ENCODE results near the gene HOATZ. TPM values are rescaled to one million over a fixed set of nuclear protein-coding genes. Genes with fewer than 3 reads are reported as not detected.

Gene HOATZ
- total RNA-seq: not detected

DNA sequence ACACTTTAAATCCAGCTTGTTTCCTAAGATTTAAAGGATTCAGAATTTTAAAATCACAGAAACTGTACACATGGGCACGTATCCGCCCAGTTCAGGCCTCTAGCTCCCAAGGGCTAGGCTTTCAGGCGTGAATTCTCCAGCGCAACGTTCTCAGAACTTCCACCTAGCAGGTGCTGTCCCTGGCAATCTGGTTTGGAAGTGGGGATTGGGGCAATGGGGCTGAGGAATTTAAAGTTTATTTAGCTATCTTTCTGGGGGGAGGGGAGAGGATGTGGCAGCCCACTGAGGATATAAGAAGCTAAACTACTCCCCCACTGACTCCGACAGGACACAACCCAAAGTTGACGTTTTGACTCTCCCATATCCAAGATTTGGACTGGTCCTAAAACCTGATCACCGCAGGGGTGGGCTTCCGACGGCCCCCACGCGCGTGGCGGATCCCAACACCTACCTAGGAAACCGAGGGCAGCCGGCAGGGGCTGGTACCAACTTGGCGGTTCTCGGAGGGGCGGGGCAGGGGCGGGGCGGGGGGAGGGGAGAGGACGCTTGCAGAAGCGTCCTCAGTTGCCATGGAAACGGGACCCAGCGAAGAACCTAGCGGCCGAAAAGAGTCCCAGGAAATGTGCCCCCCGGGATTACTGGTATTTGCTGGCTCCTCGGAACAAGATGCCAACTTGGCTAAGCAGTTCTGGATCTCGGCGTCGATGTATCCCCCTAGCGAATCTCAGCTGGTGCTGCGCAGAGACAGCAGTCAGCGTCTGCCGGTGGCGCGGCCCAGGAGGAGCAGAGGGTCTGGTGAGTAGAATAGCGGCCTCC is at the start of gene HOATZ:
HOATZ (plus strand) TSS at position 563 of the 816 bp plus-strand sequence; CDS start at position 570, 7 bp downstream.
- H3K27ac Mint-ChIP-seq: no peak within 1 kb of the TSS
- POLR2A ChIA-PET: no interaction called here

DNA sequence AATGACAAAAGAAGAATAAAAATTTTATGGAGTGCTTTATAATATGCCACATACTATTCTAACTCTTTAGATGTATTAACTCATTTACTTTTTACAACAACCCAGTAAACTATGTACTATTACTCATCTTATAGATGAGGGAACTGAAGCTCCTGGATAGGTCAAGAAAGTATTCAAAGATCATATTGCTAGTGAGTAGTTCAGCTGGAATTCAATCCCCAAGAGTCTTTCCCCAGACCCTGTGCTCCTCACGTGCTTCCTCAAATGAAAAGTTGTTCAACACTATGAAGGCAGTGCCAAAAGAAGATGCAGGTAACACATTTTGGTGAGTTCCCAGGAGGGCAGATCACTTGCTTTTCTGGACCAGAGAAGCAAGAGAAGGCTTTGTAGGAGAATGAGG is 49.2 kb upstream of the HOATZ start:
- H3K36me3 Mint-ChIP-seq: no peaks in the 10 kb centered on the region
- ChIA-PET POLR2A (no interaction called here), CTCF (interaction anchor here (1.8 kb wide), 1 partner anchor 19 kb away, joined by 4 read pairs; no protein-coding TSS in a partner anchor)
- H3K9me3 Mint-ChIP-seq: no peaks in the 10 kb centered on the region
- no peaks in the 10 kb centered on the region for H3K4me1 Mint-ChIP-seq (ENCODE audit: low read depth)
- no peak overlapping the region for H3K27ac Mint-ChIP-seq
- H3K27me3 Mint-ChIP-seq: peaks cover 13% of the 10 kb centered on the region
- no peak overlapping the region for H3K4me3 Mint-ChIP-seq
- intact Hi-C loops (cut with micrococcal nuclease): no loop called here
- DNase-seq: no peak

More for the DNA sequence above, at the start of gene HOATZ:
- Mint-ChIP-seq H3K36me3 (no peaks in the 10 kb centered on the region), H3K27me3 (peaks cover 37% of the 10 kb centered on the region), H3K4me1 (ENCODE audit: low read depth) (peaks cover 10% of the 10 kb centered on the region), H3K9me3 (no peaks in the 10 kb centered on the region), H3K4me3 (no peak within 1 kb of the TSS)
- CTCF ChIA-PET: interaction anchor here (1.1 to 2.2 kb wide), 2 partner anchors 17 to 67 kb away, joined by 3 to 4 read pairs; no protein-coding TSS in a partner anchor
- intact Hi-C loops (cut with micrococcal nuclease): no loop called here
- DNase-seq: no peak

DNA sequence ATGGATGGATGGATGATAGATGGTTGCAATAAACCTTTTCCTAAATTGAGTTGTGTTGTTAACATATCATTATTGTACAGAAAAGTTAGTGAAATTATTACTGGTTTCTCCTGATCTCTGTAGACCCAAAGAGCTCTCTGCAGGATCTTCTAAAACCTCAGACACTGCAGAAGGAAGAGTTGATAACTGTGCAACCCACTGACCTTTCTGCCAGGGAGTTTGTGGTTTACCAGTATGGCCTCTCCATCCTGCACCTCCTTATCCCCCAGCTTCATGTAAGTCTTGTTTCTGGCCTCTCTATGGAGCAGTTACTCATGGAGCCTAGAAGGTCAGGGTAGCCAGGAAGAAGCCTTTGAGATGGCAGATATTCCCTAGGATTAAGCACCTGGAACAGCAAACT is 48.0 kb upstream of the HOATZ start:
- POLR2A ChIA-PET: no interaction called here
- Mint-ChIP-seq H3K4me3 (no peak overlapping the region), H3K36me3 (no peaks in the 10 kb centered on the region), H3K4me1 (ENCODE audit: low read depth) (no peaks in the 10 kb centered on the region), H3K27ac (no peak overlapping the region), H3K27me3 (peaks cover 6% of the 10 kb centered on the region), H3K9me3 (no peaks in the 10 kb centered on the region)
- intact Hi-C loops (cut with micrococcal nuclease): no loop called here
- CTCF ChIA-PET: no interaction called here
- DNase-seq: no peak

DNA sequence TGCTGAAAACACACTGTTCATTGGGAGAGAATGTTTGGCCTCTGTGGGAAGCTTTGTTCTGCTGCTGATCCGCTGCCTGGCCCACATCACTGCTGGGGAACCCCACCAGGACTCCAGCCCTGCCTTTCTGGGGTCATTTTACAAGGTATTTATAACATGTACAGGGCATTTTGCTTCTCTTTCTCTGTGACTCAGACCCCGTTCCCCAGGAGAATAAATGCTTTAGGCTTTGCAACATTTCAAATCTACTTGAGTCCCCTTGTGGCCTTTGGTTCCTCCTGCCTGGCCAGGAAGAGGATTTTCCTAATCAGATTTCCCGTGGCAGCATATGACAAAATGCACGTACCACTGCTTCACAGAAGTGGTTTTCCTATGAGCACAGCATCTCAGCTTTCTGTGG is 45.4 kb upstream of the HOATZ start:
- Mint-ChIP-seq H3K36me3 (no peaks in the 10 kb centered on the region), H3K27me3 (peaks cover 7% of the 10 kb centered on the region), H3K9me3 (no peaks in the 10 kb centered on the region), H3K27ac (no peak overlapping the region), H3K4me3 (no peak overlapping the region), H3K4me1 (ENCODE audit: low read depth) (no peaks in the 10 kb centered on the region)
- CTCF ChIA-PET: no interaction called here
- no peak for DNase-seq
- intact Hi-C loops (cut with micrococcal nuclease): no loop called here
- POLR2A ChIA-PET: no interaction called here

DNA sequence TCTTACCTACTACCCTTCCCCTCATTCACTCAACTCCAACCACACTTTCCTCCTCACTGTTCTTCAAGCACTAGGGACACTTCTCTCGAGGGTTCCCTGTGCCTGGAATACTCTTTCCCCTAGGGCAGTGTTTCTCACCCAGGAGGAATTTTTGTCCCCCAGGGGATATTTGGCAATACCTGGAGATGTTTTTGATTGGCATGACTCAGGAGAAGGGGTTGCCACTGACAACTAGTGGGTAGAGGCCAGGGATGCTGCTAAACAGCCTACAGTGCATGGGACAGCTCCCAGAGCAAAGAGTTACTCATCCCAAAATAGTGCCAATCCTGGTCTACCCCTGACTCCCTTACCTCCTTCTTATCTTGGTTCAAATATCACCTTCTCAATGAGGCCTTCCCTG is 42.4 kb upstream of the HOATZ start:
- no peak overlapping the region for H3K27ac Mint-ChIP-seq
- intact Hi-C loops (cut with micrococcal nuclease): no loop called here
- H3K4me3 Mint-ChIP-seq: no peak overlapping the region
- H3K36me3 Mint-ChIP-seq: no peaks in the 10 kb centered on the region
- no peak for DNase-seq
- no peaks in the 10 kb centered on the region for H3K9me3 Mint-ChIP-seq
- ChIA-PET POLR2A (no interaction called here), CTCF (no interaction called here)
- peaks cover 14% of the 10 kb centered on the region for H3K27me3 Mint-ChIP-seq
- H3K4me1 Mint-ChIP-seq (ENCODE audit: low read depth): no peaks in the 10 kb centered on the region

DNA sequence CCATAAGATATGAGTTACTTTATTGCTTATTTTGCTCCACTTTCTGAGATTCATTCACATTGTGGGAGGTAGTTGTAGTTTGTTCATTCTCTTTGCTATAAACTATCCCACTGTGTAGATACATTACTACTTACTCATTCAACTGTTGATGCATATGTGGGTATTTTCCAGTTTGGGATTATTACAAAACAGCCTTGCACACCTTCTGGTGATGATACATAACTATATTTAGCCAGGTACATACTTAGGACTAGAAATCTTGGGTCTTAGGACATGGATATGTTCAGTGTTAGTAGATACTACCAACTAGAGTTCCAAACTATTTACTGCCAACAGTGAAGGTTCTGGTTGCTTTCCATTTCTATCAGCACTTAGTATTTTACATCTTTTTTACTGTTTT is 40.1 kb upstream of the HOATZ start:
- intact Hi-C loops (cut with micrococcal nuclease): no loop called here
- CTCF ChIA-PET: interaction anchor here (1.9 kb wide), 1 partner anchor 20 kb away, joined by 7 read pairs; no protein-coding TSS in a partner anchor
- Mint-ChIP-seq H3K27me3 (peaks cover 16% of the 10 kb centered on the region), H3K4me3 (no peak overlapping the region), H3K27ac (no peak overlapping the region), H3K9me3 (no peaks in the 10 kb centered on the region), H3K4me1 (ENCODE audit: low read depth) (no peaks in the 10 kb centered on the region), H3K36me3 (no peaks in the 10 kb centered on the region)
- POLR2A ChIA-PET: no interaction called here
- DNase-seq: no peak

DNA sequence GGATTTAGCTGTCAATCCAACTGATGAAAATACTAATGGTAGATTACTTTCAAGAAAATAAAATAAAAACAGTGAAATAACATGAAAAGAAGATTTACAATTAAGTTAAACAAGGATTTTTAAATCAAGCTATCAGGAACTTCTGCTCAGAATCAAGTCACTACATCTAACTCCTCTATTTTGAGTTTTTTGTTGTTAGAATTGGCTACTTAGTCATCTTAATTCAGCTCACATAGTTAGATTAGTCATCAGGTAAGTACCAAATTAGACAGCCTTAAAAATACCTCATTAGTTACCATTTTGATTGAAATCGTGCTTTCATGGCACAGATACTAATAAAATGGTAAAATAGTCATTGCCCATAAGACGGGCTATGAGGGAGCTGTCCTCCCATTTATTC is 38.2 kb upstream of the HOATZ start:
- Mint-ChIP-seq H3K4me3 (no peak overlapping the region), H3K9me3 (no peaks in the 10 kb centered on the region), H3K36me3 (no peaks in the 10 kb centered on the region), H3K27ac (no peak overlapping the region), H3K4me1 (ENCODE audit: low read depth) (no peaks in the 10 kb centered on the region), H3K27me3 (peaks cover 24% of the 10 kb centered on the region)
- DNase-seq: no peak
- intact Hi-C loops (cut with micrococcal nuclease): no loop called here
- ChIA-PET POLR2A (no interaction called here), CTCF (no interaction called here)

DNA sequence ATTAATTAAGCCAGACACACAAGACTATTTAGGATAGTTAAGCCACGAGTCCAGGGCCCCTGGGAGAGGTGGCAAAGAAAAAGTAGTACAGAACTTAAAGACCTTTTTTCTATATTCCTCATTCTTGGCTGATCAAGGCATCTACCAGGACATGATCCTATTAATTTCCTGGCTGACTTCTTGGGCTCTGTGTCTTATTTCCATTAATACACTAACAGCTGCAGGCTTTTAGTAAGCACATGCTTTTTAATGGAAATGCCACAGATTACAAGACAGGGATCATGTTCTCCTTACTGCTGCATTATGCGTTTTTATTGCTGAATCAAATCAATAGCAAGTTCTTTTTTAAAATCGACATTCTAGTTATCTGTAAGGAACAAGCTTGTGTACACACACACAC is 37.6 kb upstream of the HOATZ start:
- DNase-seq: no peak
- ChIA-PET CTCF (interaction anchor here (1.5 kb wide), 1 partner anchor 48 kb away, joined by 4 read pairs; no protein-coding TSS in a partner anchor), POLR2A (no interaction called here)
- Mint-ChIP-seq H3K4me1 (ENCODE audit: low read depth) (no peaks in the 10 kb centered on the region), H3K4me3 (no peak overlapping the region), H3K27me3 (peaks cover 24% of the 10 kb centered on the region), H3K36me3 (no peaks in the 10 kb centered on the region), H3K27ac (no peak overlapping the region), H3K9me3 (no peaks in the 10 kb centered on the region)
- intact Hi-C loops (cut with micrococcal nuclease): no loop called here

DNA sequence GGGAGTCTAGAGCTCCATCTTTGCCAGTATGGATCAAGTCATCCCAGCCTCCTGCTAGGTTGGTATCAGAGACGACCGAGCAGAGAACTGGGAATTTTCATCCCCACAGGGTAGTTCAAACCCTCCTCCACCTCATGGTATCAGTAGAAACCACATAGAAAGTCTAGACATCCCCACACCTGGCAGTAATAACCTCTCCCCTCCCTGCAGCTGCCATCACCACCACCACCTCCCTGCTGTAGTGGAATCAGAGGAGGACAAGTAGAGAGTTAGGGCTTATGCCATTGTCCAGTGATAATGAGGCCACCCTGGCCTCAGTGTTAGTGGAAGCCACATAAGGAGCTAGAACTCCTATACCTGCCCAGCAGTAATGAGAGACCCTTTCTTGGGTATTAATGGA is 36.7 kb upstream of the HOATZ start:
- CTCF ChIA-PET: interaction anchor here (1.5 kb wide), 2 partner anchors 23 to 49 kb away, joined by 3 to 4 read pairs; no protein-coding TSS in a partner anchor
- H3K9me3 Mint-ChIP-seq: peaks cover 7% of the 10 kb centered on the region
- H3K27ac Mint-ChIP-seq: no peak overlapping the region
- H3K4me1 Mint-ChIP-seq (ENCODE audit: low read depth): no peaks in the 10 kb centered on the region
- no peak for DNase-seq
- intact Hi-C loops (cut with micrococcal nuclease): no loop called here
- H3K36me3 Mint-ChIP-seq: no peaks in the 10 kb centered on the region
- POLR2A ChIA-PET: no interaction called here
- H3K4me3 Mint-ChIP-seq: no peak overlapping the region
- peaks cover 25% of the 10 kb centered on the region for H3K27me3 Mint-ChIP-seq

DNA sequence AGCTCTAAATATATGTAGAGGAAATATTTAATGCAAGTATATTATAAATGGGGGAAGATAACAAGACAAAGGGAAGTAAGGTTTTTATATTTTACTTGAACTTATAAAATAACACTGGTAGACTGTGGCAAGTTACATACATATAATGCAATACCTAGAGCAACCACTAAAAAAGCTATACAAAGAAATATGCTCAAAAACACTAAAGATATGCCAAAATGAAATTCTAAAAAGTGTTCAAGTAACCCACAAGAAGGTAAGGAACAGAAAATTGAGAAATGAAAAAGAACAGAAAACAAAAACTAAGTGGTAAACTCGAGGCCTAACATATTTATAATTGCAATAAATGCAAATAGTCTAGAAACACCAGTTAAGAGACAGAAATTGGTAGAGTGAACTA is 34.9 kb upstream of the HOATZ start:
- ChIA-PET CTCF (interaction anchor here (1.5 kb wide), 2 partner anchors 25 to 33 kb away, joined by 3 to 7 read pairs; no protein-coding TSS in a partner anchor), POLR2A (no interaction called here)
- Mint-ChIP-seq H3K27ac (no peak overlapping the region), H3K9me3 (peaks cover 19% of the 10 kb centered on the region), H3K4me1 (ENCODE audit: low read depth) (no peaks in the 10 kb centered on the region), H3K27me3 (peaks cover 32% of the 10 kb centered on the region), H3K36me3 (no peaks in the 10 kb centered on the region), H3K4me3 (no peak overlapping the region)
- DNase-seq: no peak
- intact Hi-C loops (cut with micrococcal nuclease): no loop called here

DNA sequence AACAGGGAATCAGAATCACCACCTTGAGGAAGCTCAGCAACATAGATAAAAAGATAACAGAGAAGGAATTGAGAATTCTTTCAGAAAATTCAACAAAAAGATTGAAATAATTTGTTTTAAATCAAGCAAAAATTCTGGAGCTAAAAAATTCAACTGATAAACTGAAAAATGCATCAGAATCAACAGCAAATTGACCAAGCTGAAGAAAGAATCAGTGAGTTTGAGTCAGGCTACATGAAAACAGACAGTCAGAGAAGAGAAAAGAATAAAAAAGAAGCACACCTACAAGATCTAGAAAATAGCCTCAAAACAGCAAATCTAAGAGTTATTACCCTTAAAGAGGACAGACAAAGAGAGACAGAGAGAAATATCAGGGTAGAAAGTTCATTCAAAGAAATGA is 31.1 kb upstream of the HOATZ start:
- no peak for DNase-seq
- CTCF ChIA-PET: no interaction called here
- POLR2A ChIA-PET: no interaction called here
- Mint-ChIP-seq H3K27ac (no peak overlapping the region), H3K4me1 (ENCODE audit: low read depth) (no peaks in the 10 kb centered on the region), H3K36me3 (no peaks in the 10 kb centered on the region), H3K9me3 (peaks cover 28% of the 10 kb centered on the region), H3K4me3 (no peak overlapping the region), H3K27me3 (peaks cover 28% of the 10 kb centered on the region)
- intact Hi-C loops (cut with micrococcal nuclease): no loop called here

DNA sequence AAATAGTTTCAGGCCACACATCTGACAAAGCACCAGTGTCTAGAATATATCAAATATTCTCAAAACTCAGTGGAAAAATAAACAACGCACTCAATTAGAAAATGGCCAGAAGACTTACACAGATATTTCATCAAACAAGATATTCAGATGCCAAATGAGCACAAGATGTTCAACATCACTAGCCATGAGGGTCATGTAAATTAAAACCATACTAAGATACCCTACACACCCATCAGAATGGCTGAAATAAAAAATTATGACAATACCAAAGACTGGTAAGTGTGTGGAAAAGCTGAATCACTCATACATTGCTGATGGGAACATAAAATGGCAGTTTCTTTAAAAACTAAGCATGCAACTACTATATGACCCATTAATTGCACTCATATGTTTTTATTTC is 24.1 kb upstream of the HOATZ start:
- H3K27ac Mint-ChIP-seq: no peak overlapping the region
- peaks cover 26% of the 10 kb centered on the region for H3K27me3 Mint-ChIP-seq
- H3K9me3 Mint-ChIP-seq: peaks cover 9% of the 10 kb centered on the region
- no peak overlapping the region for H3K4me3 Mint-ChIP-seq
- DNase-seq: no peak
- H3K4me1 Mint-ChIP-seq (ENCODE audit: low read depth): no peaks in the 10 kb centered on the region
- ChIA-PET CTCF (no interaction called here), POLR2A (no interaction called here)
- intact Hi-C loops (cut with micrococcal nuclease): no loop called here
- H3K36me3 Mint-ChIP-seq: no peaks in the 10 kb centered on the region

DNA sequence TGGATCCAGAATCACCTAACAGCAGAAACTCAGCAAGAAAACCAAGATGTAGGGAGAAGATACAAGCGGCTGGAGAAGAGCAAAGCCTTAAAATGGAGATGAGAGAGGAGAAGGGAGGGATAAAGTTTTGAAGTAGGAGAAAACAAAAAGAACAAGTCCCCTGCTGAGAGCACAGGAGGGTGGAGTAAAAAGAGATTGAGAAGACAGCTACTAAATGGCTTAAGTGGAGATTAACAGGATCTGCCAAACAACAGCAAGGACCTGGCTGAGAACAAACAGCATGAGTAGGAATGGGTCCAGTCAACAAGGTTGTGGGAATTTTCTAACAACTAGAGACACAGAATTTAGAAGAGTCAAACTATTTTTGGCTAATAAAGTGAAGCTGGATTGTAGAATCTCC is 20.5 kb upstream of the HOATZ start:
- ChIA-PET CTCF (no interaction called here), POLR2A (no interaction called here)
- Mint-ChIP-seq H3K4me1 (ENCODE audit: low read depth) (no peaks in the 10 kb centered on the region), H3K9me3 (no peaks in the 10 kb centered on the region), H3K27ac (no peak overlapping the region), H3K4me3 (no peak overlapping the region), H3K36me3 (no peaks in the 10 kb centered on the region), H3K27me3 (peaks cover 28% of the 10 kb centered on the region)
- no peak for DNase-seq
- intact Hi-C loops (cut with micrococcal nuclease): no loop called here

All from activated CD4-positive, alpha-beta memory T cell treated with anti-CD3 and anti-CD28 coated beads for 36 hours (primary cell).